GM19238 (cell line): ENCODE results near the gene EPB41L4B.
"Not testable (repeated sequence)": the region's sequence is repeated elsewhere in the genome, so short reads cannot be mapped to it uniquely, and the experiment has no call there.

Experiments
- DNase-seq: peaks from one replicate; pipeline ENCODE4 v3.0.0; 2011; ENCODE audit warnings: low spot score; ENCODE audit not compliant: insufficient read length

The EPB41L4B gene

GRCh38 chr9:109320742-109321448 is at the start of gene EPB41L4B:
TSS of gene EPB41L4B (minus strand) at chr9:109321059. CDS start at chr9:109320446, 613 bp downstream.
- DNase-seq, result peak; percentile 86

DNA sequence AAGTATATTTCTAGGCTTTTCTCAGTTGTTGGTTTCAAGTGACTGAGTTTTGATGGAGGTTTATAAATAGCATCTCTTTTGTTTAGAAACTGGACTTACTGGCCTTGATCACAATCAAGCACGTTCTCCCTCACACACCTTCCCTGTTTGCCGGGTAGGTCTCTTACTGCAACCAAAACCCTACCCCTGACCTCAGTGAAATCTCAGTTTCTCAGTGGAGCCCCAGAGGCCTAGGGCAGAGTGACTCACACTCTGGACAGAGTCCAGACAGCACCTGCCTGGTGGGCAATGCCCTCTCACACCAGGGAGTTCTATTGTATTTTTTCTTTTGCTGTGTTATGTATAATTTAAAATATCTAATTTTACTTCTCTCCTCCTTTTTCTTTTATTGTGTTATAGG is 48.4 kb upstream of the EPB41L4B start:
- DNase-seq, result no peak

GRCh38 chr9:109360771-109361170 is 39.9 kb upstream of the EPB41L4B start:
- DNase-seq, result no peak

DNA sequence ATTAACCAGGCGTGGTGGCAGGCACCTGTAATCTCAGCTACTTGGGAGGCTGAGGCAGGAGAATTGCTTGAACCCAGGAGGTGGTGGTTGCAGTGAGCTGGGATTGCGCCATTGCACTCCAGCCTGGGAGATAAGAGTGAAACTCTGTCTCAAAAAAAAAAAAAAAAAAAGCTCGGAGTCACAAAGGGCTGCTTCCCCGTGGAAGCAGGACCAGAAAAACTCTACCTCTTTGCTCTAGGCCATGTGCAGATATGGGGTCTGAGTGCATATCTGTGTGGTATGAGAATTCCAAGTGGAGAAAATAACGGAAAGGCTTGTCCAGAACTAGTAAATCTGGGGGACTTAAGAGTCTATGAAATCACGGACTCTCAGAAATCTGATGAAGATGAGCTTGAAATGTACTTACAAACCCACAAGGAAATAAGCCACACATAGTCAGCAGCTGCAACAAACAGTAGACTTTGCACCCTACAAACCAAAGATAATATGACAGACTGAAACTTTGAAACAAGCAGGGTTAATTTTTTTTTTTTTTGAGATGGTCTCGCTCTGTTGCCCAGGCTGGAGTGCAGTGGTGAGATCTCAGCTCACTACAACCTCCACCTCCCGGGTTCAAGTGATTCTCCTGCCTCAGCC is 38.2 kb upstream of the EPB41L4B start:
- not testable (repeated sequence) for DNase-seq

- no peak for DNase-seq
Measured at GRCh38 chr9:109355564-109356297, 34.9 kb upstream of the EPB41L4B start.

GRCh38 chr9:109354190-109354589 is 33.3 kb upstream of the EPB41L4B start:
- no peak for DNase-seq

DNA sequence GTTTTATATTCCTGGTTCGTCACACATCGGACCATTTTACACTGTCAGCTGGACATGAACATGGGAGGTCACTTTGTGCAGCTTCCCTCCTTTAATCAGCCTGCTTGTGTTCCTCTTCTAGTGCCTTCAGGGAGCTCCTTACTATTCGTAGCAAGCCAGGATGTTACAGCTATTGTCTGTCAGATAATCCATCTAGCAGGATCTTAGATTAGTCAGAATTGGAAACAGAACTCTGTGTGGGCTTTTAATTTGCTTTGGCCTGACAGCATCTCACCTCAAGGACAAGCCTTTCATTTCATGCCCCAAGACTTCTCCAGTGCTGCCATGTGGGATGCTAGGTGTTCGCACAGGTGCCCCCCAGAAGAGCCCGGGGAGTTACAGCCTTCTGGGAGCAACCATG is 30.2 kb upstream of the EPB41L4B start:
- no peak for DNase-seq

DNA sequence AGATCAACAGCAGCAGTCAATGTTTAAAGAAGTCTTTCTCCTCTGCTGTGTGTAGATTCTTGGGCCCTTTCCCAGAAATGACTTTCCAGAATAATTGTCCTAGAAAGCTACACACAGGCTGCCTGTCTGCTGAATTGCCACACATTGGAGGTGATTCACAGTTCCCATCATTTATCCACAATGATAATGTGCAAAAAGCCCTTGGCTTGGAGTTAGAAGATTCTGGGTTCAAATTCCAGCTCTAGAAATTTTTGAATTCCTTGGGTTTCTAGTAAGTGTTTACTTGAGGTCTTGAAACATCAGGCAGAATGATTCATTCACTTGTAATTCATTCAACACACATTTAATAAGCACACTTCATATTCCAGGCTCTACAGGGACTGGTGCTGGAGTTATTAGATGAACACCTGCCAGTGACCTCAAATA is 28.6 kb upstream of the EPB41L4B start:
- DNase-seq, result no peak

- DNase-seq, result no peak
Measured at GRCh38 chr9:109346904-109347303, 26.0 kb upstream of the EPB41L4B start.

- no peak for DNase-seq
Measured at GRCh38 chr9:109344866-109345265, 24.0 kb upstream of the EPB41L4B start.

- no peak for DNase-seq
Measured at GRCh38 chr9:109342878-109343277, 22.0 kb upstream of the EPB41L4B start.

GRCh38 chr9:109341561-109341960 is 20.7 kb upstream of the EPB41L4B start:
- no peak for DNase-seq

DNA sequence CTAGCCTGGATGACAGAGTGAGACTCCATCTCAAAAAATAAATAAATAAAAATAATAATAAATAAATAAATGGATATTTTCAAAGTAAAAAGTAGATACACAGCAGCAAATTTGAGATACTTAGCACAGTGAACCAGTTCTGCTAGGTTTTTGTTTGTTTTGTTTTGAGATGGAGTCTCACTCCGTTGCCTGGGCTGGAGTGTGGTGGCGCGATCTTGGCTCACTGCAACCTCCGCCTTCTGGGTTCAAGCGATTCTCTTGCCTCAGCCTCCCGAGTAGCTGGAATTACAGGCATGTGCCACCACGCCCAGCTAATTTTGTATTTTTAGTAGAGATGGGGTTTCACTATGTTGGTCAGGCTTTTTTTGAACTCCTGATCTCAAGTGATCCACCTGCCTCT is 20.1 kb upstream of the EPB41L4B start:
- DNase-seq, result not testable (repeated sequence)

- DNase-seq, result no peak
Measured at GRCh38 chr9:109336409-109336808, 15.6 kb upstream of the EPB41L4B start.

DNA sequence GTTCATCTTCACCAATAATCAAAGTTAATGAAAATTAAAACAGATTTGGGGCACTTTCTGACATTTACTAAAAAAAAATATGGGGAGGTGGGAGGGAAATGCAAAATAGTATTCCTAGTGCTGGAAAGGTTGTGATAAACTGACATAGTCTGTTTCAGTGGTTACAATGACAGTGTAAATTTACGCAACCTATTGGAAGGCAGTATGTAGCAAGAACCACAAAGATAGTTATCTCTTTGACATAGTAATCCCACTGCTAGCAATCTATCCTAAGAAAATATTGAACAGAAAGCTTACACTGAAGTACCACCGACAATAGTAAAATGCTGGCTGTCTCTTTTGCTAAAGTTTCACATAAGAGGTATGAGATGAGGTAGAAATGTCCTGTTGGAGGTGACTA is 15.1 kb upstream of the EPB41L4B start:
- DNase-seq, result no peak

- no peak for DNase-seq
Measured at GRCh38 chr9:109335121-109335520, 14.3 kb upstream of the EPB41L4B start.

GRCh38 chr9:109331353-109331752 is 10.5 kb upstream of the EPB41L4B start:
- no peak for DNase-seq

DNA sequence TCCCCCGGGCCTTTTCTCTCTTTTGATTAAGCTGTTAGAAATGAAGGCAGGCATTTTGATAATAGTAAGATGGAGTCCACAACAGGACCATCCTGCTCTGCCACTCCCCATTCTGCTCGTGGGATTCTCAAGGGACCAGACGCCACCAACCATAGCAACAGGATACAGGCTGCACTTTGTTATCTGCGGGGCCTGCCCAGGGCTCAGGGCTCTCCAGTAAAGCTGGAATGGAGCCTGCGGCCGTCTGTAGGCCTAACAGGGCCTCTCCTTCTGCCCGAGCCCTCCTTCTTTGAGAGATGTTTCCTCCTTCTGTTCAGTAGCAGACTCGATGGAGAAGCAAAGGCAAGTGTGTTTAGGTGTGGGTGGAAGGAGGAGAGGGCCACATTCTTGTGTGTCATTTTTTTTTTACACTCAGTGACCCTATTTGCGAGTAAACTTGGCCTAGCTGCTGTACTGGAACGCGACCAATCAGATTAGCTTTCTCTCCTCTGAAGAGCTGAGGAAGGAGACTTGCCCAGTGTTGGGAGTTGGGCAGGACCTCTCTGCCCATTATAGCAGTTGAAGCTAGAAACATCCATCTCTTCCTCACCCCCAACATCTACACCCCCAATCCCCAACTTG is 8.9 kb upstream of the EPB41L4B start:
- no peak for DNase-seq

DNA sequence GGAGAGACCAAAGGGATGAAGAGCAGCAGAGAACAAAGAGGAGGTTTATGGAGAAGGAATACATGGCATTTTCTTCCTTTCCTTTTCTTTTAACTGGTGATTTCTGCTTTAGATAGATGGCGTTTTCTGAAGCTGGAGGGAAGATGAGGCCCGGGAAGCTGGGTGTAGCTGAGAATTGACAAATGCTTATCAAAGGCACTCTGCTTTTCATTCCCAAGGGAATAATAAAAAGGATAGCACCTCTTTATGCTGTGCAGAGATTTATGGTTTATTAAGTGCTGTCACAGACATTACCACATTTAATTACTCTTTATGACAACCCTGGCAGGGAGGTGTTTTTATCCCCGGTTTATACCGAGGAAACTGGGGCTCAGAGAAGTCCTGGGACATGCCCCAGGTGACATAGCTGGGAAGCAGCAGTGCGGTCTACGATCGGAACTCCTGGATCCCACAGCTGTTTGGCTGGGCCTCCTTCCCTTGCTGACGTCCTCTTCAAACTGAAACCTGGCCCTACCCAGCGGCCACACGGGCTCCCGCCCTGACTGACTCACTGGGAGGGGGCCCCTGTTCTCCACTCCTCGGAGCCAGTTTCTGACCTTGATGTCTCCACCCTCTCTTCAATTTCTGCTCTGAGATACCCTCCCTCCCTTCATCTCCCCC is 8.2 kb upstream of the EPB41L4B start:
- no peak for DNase-seq

DNA sequence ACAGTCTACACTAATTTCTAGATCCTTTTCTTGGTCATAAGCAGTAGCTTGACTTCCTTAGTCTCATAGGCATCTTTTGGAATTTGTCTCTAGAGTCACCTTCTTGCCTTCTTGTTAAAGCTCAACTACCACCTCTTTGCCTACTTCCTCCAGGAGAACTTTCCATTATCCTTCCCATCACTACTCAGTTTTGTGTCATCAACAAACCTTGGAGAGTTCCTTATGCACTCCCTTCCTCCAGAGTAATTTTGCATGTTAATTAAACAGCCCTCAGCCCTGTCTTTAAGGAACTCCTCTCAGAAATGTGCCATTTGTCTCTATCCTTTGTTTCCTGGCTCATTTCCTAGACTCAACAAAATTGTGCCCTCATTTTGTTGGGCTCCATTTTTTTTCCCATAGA is 4.2 kb upstream of the EPB41L4B start:
- DNase-seq, result no peak

DNA sequence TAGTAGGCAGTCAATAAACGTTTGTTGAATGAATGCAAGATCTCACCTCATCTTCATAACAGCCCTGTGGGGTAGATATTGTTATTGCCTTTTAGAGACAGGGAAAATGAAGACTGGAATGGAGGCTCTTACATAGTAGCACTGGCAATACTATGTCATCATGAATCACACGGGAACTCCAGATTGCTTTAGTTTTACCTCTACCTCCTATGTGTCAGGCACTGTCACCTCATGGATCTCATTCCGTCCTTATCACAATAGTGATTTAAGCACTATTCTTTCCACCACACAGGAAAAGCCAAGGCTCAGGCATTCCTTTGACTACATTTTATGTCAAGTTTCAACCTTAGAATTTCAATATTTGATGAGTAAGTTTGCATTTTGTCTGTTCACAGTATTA is 2.9 kb upstream of the EPB41L4B start:
- DNase-seq, result no peak
